Pancreas (tissue), 10 donors: ENCODE data around the gene ZMIZ1. TPM values are rescaled to one million over a fixed set of nuclear protein-coding genes. Genes with fewer than 3 reads are reported as not detected.

Source experiments
- ATAC-seq, 4 donors: fragments of 200-7000 bp; cut with Tn5 transposase; one replicate each; pipeline versions ENCODE4 v1.8.0 to v1.9.1; 2020; ENCODE audit warnings: mild to moderate bottlenecking in 4 of 4, moderate library complexity in 4 of 4
- DNase-seq, 6 donors: peaks; one replicate each; pipeline ENCODE4 v3.0.0-alpha.2; 2020
- FAIRE-seq: peaks from 2 replicates; lab custom pipeline; 2012; peaks lifted over from hg19 to GRCh38; lab: Jason Lieb, UNC
- H3K27ac ChIP-seq, 4 donors: fragments of 200-600 bp; sonication (generic); 1 replicate in 3 of 4; 2 replicates in 1 of 4; pipeline versions ENCODE4 v1.5.0 to v1.8.0; 2020
- H3K27me3 ChIP-seq, 4 donors: fragments of 200-600 bp; one replicate each; pipeline ENCODE4 v1.8.0; 2021
- H3K36me3 ChIP-seq, 3 donors: fragments of 200-600 bp; sonication (generic) in 1 of 3; one replicate each; pipeline versions ENCODE4 v1.5.0 to v1.8.0; 2020 to 2021
- H3K4me1 ChIP-seq, 3 donors: fragments of 200-600 bp; one replicate each; pipeline ENCODE4 v1.8.0; 2021
- H3K4me3 ChIP-seq, 4 donors: fragments of 200-600 bp; sonication (generic) in 2 of 4; one replicate each; pipeline versions ENCODE4 v1.5.0 to v1.8.0; 2020 to 2021
- H3K9me3 ChIP-seq, 4 donors: fragments of 200-600 bp; one replicate each; pipeline ENCODE4 v1.8.0; 2021
- CTCF ChIP-seq, 4 donors: fragments of 200-600 bp; sonication (generic) in 3 of 4; IDR thresholded peaks; one replicate each; pipeline versions ENCODE4 v1.5.0 to v1.8.0; 2021; ENCODE audit warnings: antibody characterized with exemption in 4 of 4
- WGBS, 2 donors: extraction: QIAGEN DNeasy Blood & Tissue Kit; methylation state at CpG; one replicate each; pipeline ENCODE4 v1.1.7; 2013; 5-methylcytosine and 5-hydroxymethylcytosine counted together
- intact Hi-C, 3 donors: fragments of 100-400 bp; cut with DNase I; formaldehyde crosslinking; loops; one replicate each; pipeline versions ENCODE4 v1.11.1 to v1.14.2; 2022
- polyA plus RNA-seq, 2 donors: library from polyadenylated mRNA; stranded (reverse); fragments of 200-250 nt; gene quantifications; one replicate each; pipeline ENCODE4 v1.2.3, GENCODE V29; 2013
- total RNA-seq, 6 donors: library from RNA; stranded (reverse); fragmentation: NEBNext Ultra II Directional in 4 of 6; extraction: Animal tissue kit (Norgen Biotek cat#: 25700) in 4 of 6; gene quantifications; one replicate each; pipeline versions ENCODE4 v1.2.1 to v1.2.4, GENCODE V29; 2021 to 2023
- donor health status: healthy with polysubstance abuse.
- donor health status: DM: no; HTN: no; CAD: no; lungs with moderate emphysema.
- donor health status: DM: no; HTN: no; CAD: no.
- donor health status: control.
- donor health status: control.
- donor health status: Bipolar disorder and iron deficiency.
- donor health status: DM: yes; HTN: yes; CAD: no.
- donor health status: DM: no; HTN: no; CAD: no.
- donor health status: DM: no; HTN: no; CAD: no.
- donor health status: DM: yes; HTN: yes; CAD: no.

The ZMIZ1 gene
- total and polyA plus RNA-seq, 8 donors, result 14.5 to 45.0 (median 21.9) TPM

- DNase-seq (peak in 4 of 6 donors; percentile 12 to 54 (median 18)), ATAC-seq (no peak)
- WGBS, 2 donors, result 76 to 78% methylated on average over 9 of the region's 9 CpGs
Observed at GRCh38 chr10:79045566-79046175, 23.1 kb upstream of the ZMIZ1 start.

GRCh38 chr10:79046326-79046725 lies 22.4 kb upstream of the ZMIZ1 start:
- intact Hi-C loops, result no loop called here
- Histone ChIP-seq H3K4me3 (no peak overlapping the region), H3K27me3 (no peaks in the 10 kb centered on the region), H3K4me1 (peaks cover 7 to 27% (median 8%) of the 10 kb centered on the region in 3 donors), H3K36me3 (no peaks in the 10 kb centered on the region), H3K27ac (no peak overlapping the region), H3K9me3 (no peaks in the 10 kb centered on the region)
- no peak for FAIRE-seq
- ATAC-seq, result peak; percentile 72 to 84 (median 78)
- DNase-seq, result peak; percentile 58 to 81 (median 67)
- TF ChIP-seq CTCF (IDR thresholded peaks at IDR 0.05), result no peak
- WGBS, 2 donors, result 49 to 50% methylated on average over 9 of the region's 9 CpGs

More at GRCh38 chr10:79045566-79046175, 23.1 kb upstream of the ZMIZ1 start:
- no peak for TF ChIP-seq CTCF (IDR thresholded peaks at IDR 0.05)
- FAIRE-seq, result no peak
- Histone ChIP-seq H3K9me3 (no peaks in the 10 kb centered on the region), H3K36me3 (no peaks in the 10 kb centered on the region), H3K27me3 (no peaks in the 10 kb centered on the region), H3K27ac (no peak overlapping the region), H3K4me3 (no peak overlapping the region), H3K4me1 (peaks cover 5 to 21% (median 7%) of the 10 kb centered on the region in 3 donors)
- intact Hi-C loops, result no loop called here

- Histone ChIP-seq H3K27ac (no peak overlapping the region), H3K4me3 (no peak overlapping the region), H3K4me1 (peaks cover 7 to 31% (median 8%) of the 10 kb centered on the region in 3 donors), H3K36me3 (no peaks in the 10 kb centered on the region), H3K9me3 (no peaks in the 10 kb centered on the region), H3K27me3 (no peaks in the 10 kb centered on the region)
- FAIRE-seq (no peak), DNase-seq (peak in 5 of 6 donors; percentile 6 to 51 (median 34)), ATAC-seq (peak; percentile 10 to 56 (median 26))
- 85 to 86% methylated on average over 6 of the region's 6 CpGs for WGBS, 2 donors
- intact Hi-C loops, result no loop called here
- TF ChIP-seq CTCF (IDR thresholded peaks at IDR 0.05), result no peak
Observed at GRCh38 chr10:79046741-79047583, 21.8 kb upstream of the ZMIZ1 start.

GRCh38 chr10:79047584-79047874 lies 21.2 kb upstream of the ZMIZ1 start:
- intact Hi-C loops, result no loop called here
- TF ChIP-seq CTCF (IDR thresholded peaks at IDR 0.05), result no peak
- Histone ChIP-seq H3K9me3 (no peaks in the 10 kb centered on the region), H3K27me3 (no peaks in the 10 kb centered on the region), H3K27ac (no peak overlapping the region), H3K4me3 (no peak overlapping the region), H3K4me1 (peaks cover 7 to 35% (median 8%) of the 10 kb centered on the region in 3 donors), H3K36me3 (no peaks in the 10 kb centered on the region)
- FAIRE-seq (no peak), ATAC-seq (no peak), DNase-seq (peak in 2 of 6 donors; percentile 4 to 10)
- WGBS, 2 donors, result 91 to 96% methylated on average over 4 of the region's 4 CpGs
